Endothelial cell (in vitro differentiated cells): ENCODE measurements around the gene CCNA1. TPM values are rescaled to one million over a fixed set of nuclear protein-coding genes. Genes with fewer than 3 reads are reported as not detected.

ENCODE experiments used
- DNase-seq: peaks from one replicate; pipeline ENCODE4 v3.0.0; 2021; ENCODE audit warnings: low spot score
- H3K27ac Mint-ChIP-seq: one replicate; pipeline ENCODE4 v1.8.0; 2021; ENCODE audit warnings: mixed read lengths, inconsistent platforms; ENCODE audit not compliant: unreplicated experiment
- H3K27me3 Mint-ChIP-seq: one replicate; pipeline ENCODE4 v1.8.0; 2021; ENCODE audit warnings: mild to moderate bottlenecking, moderate library complexity, mixed read lengths, inconsistent platforms; ENCODE audit not compliant: unreplicated experiment
- H3K36me3 Mint-ChIP-seq: one replicate; pipeline ENCODE4 v1.8.0; 2021; ENCODE audit warnings: mild to moderate bottlenecking, low read depth, mixed read lengths, inconsistent platforms; ENCODE audit not compliant: unreplicated experiment
- H3K4me1 Mint-ChIP-seq: one replicate; pipeline ENCODE4 v1.8.0; 2021; ENCODE audit warnings: mild to moderate bottlenecking, mixed read lengths, inconsistent platforms; ENCODE audit not compliant: unreplicated experiment
- H3K4me3 Mint-ChIP-seq: one replicate; pipeline ENCODE4 v1.8.0; 2021; ENCODE audit warnings: mild to moderate bottlenecking, mixed read lengths, inconsistent platforms; ENCODE audit not compliant: unreplicated experiment
- H3K9me3 Mint-ChIP-seq: one replicate; pipeline ENCODE4 v1.8.0; 2021; ENCODE audit warnings: mixed read lengths, inconsistent platforms; ENCODE audit not compliant: unreplicated experiment
- total RNA-seq: library from RNA; stranded (reverse); fragmentation: NEBNext Ultra II Directional; extraction: Animal tissue kit (Norgen Biotek cat#: 25700); gene quantifications from one replicate; pipeline ENCODE4 v1.2.1, GENCODE V29; 2021; ENCODE audit not compliant: unreplicated experiment
- TF ChIP-seq, protein P1 (sequence below): fragments of 200-600 bp; sonication (generic); IDR thresholded peaks from one replicate; pipeline ENCODE4 v1.5.0; 2021; ENCODE audit warnings: antibody characterized with exemption; ENCODE audit not compliant: unreplicated experiment

The CCNA1 gene
- total RNA-seq, 1 donor from 2014 or later: not detected

DNA sequence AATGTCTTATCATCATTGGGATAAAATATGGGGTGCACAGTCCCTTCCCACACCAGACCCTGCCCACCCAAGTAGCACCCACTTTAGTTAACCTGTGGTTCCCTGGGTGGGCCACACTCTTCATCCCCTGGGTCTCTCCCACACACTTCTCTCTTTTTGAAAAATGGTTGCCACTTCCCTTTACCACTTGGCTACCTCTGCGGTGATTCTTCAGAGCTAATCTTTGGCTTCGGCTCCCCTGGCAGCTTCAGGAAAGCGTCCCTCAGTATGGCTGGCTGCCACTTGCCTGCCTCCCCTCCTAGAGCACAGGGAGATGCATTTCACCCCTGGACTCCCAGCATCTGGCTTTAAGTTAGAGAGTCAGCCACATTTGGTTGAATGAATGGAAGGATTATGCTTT lies 18.2 kb downstream of the CCNA1 start:
- Mint-ChIP-seq H3K27me3 (peaks cover 4% of the 10 kb centered on the region), H3K4me1 (no peaks in the 10 kb centered on the region)

DNA sequence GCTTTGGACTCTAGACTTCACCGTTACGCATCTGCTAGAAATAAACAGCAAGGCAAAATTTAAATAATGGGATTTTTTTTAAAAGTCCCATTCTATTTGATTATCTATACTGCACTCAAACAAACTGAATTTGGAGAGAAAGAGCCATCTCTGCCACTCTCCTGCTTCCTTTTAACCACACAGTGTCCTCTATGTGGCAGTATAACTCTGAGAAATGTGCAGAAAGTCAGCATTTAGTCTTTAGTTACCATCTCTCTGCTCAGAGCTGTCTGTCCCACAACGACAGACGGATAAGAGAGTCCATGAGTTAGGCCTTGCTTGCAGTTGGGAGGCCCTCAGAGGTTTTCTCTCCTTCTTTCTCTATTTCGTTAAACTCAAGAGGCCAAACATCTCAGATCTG lies 21.2 kb downstream of the CCNA1 start:
- no peak overlapping the region for H3K27ac Mint-ChIP-seq
- TF ChIP-seq, protein P1, sequence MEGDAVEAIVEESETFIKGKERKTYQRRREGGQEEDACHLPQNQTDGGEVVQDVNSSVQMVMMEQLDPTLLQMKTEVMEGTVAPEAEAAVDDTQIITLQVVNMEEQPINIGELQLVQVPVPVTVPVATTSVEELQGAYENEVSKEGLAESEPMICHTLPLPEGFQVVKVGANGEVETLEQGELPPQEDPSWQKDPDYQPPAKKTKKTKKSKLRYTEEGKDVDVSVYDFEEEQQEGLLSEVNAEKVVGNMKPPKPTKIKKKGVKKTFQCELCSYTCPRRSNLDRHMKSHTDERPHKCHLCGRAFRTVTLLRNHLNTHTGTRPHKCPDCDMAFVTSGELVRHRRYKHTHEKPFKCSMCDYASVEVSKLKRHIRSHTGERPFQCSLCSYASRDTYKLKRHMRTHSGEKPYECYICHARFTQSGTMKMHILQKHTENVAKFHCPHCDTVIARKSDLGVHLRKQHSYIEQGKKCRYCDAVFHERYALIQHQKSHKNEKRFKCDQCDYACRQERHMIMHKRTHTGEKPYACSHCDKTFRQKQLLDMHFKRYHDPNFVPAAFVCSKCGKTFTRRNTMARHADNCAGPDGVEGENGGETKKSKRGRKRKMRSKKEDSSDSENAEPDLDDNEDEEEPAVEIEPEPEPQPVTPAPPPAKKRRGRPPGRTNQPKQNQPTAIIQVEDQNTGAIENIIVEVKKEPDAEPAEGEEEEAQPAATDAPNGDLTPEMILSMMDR: no peak
- no peaks in the 10 kb centered on the region for H3K4me1 Mint-ChIP-seq
- peaks cover 4% of the 10 kb centered on the region for H3K27me3 Mint-ChIP-seq
- H3K9me3 Mint-ChIP-seq: no peaks in the 10 kb centered on the region
- no peak for DNase-seq
- H3K36me3 Mint-ChIP-seq: no peaks in the 10 kb centered on the region
- no peak overlapping the region for H3K4me3 Mint-ChIP-seq

More for the DNA sequence above, 18.2 kb downstream of the CCNA1 start:
- H3K4me3 Mint-ChIP-seq: no peak overlapping the region
- TF ChIP-seq, protein P1: no peak
- no peaks in the 10 kb centered on the region for H3K9me3 Mint-ChIP-seq
- DNase-seq: no peak
- no peaks in the 10 kb centered on the region for H3K36me3 Mint-ChIP-seq
- H3K27ac Mint-ChIP-seq: no peak overlapping the region

DNA sequence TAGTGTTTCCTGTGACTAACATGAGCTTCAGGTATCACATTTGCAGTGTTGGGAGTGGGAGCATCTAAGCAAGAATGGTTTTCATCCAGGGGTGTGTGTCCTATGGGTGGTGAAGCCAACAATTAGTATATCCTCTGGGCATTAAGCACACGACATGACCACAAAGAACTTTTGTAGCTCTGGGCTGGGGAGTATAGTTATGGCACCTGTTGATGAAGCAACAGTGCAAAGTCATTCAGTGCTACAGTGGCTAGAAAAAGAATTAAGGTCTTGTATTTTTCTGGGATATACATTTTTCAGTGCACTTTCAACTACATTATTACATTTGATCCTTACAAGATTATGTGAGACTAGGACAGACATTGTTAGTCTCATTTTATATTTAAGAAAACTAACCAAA lies 21.8 kb downstream of the CCNA1 start:
- Mint-ChIP-seq H3K4me1 (no peaks in the 10 kb centered on the region), H3K36me3 (no peaks in the 10 kb centered on the region), H3K4me3 (no peak overlapping the region), H3K27ac (no peak overlapping the region), H3K9me3 (no peaks in the 10 kb centered on the region), H3K27me3 (peaks cover 3% of the 10 kb centered on the region)
- TF ChIP-seq, protein P1: no peak
- DNase-seq: no peak

DNA sequence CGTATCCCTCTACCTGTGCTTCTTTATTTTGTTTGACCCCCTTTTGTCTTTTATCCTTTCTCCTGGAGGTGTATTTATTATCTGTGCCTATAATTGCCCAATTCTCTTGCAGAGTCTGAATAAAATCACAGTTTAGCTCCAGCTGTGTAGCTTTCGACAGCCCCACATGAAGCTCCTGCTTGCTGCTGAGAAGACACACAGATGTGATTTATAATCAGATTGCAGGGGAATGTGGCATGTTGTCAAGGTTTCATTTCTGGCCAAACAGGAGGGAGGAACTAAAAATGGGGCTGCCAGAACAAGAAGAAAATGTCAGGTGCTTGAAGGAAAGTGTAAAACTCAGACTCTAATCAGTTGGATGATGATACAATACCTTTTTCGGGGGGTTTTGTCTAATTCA lies 22.7 kb downstream of the CCNA1 start:
- H3K27me3 Mint-ChIP-seq: peaks cover 3% of the 10 kb centered on the region
- no peak overlapping the region for H3K4me3 Mint-ChIP-seq
- H3K9me3 Mint-ChIP-seq: no peaks in the 10 kb centered on the region
- TF ChIP-seq, protein P1: no peak
- no peak overlapping the region for H3K27ac Mint-ChIP-seq
- no peaks in the 10 kb centered on the region for H3K4me1 Mint-ChIP-seq
- DNase-seq: no peak
- no peaks in the 10 kb centered on the region for H3K36me3 Mint-ChIP-seq

DNA sequence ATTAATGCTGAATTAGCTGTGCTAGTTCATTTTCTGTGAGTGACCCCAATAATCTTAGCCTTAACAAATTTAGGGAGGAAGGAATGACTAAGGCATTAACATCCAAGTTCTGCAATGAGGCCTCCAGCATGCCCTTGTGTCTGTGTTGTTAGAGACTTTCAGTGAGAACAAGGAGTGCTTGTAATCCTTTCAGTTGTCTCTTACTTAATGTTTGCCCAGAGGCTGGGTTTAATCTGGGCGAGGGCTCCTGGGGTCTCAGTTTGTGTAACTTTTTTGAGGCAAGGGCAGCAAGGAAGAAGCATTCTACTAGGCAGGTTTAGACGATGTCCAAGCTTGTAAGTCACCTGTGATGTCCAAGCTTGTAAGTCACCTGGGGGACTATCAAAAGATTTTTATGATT lies 24.3 kb downstream of the CCNA1 start:
- Mint-ChIP-seq H3K36me3 (no peaks in the 10 kb centered on the region), H3K4me3 (no peak overlapping the region), H3K4me1 (no peaks in the 10 kb centered on the region), H3K27me3 (peaks cover 3% of the 10 kb centered on the region), H3K27ac (no peak overlapping the region), H3K9me3 (no peaks in the 10 kb centered on the region)
- TF ChIP-seq, protein P1: no peak
- DNase-seq: no peak
